ENCODE data around the gene SCPEP1. TPM values are rescaled to one million over a fixed set of nuclear protein-coding genes. Genes with fewer than 3 reads are reported as not detected.

The SCPEP1 gene
- total and polyA plus RNA-seq, 12 donors, result 194 to 487 (median 251) TPM

DNA sequence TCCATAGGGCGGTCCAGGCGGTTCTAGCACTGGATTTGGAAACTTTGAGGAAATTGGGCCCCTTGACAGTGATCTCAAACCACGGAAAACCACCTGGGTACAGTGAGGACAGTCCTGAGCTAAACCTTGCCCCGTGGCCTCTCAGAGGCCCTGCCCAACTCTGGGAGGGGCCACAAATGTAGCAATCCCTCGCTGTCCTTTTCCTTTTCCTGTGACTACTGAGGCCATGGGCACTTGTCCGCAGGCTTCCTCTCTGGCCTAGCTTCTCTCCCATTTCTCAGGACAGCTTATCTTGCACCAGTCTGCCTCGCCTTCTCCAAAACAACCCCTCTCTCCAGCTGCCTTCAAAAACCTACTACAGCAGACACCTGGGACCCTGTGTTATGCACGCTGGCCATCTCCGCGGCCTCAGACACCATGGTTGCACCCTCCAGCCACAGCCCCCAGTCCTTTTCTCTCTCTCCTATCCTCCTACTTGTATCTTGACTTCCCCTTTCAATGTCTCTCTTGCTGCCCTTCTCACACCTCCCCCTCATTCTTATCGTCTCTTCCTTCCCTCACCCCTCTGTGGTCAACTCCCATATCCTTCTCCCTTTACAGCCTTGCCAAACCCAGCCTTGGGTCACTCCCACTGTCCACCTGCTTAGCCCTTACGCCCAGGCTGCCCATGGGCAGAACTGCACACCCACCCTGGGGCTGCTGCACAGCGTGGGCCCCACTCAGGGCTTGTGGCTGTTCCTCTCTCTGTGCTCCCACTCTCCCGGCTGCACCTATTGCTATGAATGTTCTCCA is 7.6 kb downstream of the SCPEP1 start:
- WGBS, 4 donors, result 82 to 87% (median 84%) methylated on average over 14 of the region's 14 CpGs
- no peak for TF ChIP-seq POLR2A (IDR thresholded peaks at IDR 0.05)
- TF ChIP-seq, protein P1, sequence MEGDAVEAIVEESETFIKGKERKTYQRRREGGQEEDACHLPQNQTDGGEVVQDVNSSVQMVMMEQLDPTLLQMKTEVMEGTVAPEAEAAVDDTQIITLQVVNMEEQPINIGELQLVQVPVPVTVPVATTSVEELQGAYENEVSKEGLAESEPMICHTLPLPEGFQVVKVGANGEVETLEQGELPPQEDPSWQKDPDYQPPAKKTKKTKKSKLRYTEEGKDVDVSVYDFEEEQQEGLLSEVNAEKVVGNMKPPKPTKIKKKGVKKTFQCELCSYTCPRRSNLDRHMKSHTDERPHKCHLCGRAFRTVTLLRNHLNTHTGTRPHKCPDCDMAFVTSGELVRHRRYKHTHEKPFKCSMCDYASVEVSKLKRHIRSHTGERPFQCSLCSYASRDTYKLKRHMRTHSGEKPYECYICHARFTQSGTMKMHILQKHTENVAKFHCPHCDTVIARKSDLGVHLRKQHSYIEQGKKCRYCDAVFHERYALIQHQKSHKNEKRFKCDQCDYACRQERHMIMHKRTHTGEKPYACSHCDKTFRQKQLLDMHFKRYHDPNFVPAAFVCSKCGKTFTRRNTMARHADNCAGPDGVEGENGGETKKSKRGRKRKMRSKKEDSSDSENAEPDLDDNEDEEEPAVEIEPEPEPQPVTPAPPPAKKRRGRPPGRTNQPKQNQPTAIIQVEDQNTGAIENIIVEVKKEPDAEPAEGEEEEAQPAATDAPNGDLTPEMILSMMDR (IDR thresholded peaks at IDR 0.05), result no peak
- peak overlapping the region in 2 of 5 donors; percentile 33 to 56 for H3K27ac ChIP-seq
- DNase-seq, result peak in 1 of 7 donors; percentile 18
- intact Hi-C loops (cut with DNase I), result no loop called here
- H3K36me3 ChIP-seq (replicated peaks in 1 of 2), result peaks cover 0 to 62% of the 10 kb centered on the region in 2 donors
- H3K4me3 ChIP-seq, result no peak overlapping the region
- no peaks in the 10 kb centered on the region for H3K27me3 ChIP-seq
- no peaks in the 10 kb centered on the region for H3K9me3 ChIP-seq (replicated peaks in 1 of 3)
- H3K4me1 ChIP-seq (replicated peaks in 1 of 2), result peaks cover 10 to 22% of the 10 kb centered on the region in 2 donors

GRCh38 chr17:56987283-56987834 is 9.4 kb downstream of the SCPEP1 start:
- TF ChIP-seq POLR2A (IDR thresholded peaks at IDR 0.05), result no peak
- TF ChIP-seq, protein P1 (IDR thresholded peaks at IDR 0.05), result no peak
- H3K27ac ChIP-seq, result peak overlapping the region in 2 of 5 donors; percentile 26 to 33
- intact Hi-C loops (cut with DNase I), result no loop called here
- no peaks in the 10 kb centered on the region for H3K9me3 ChIP-seq (replicated peaks in 1 of 3)
- DNase-seq, result peak in 1 of 7 donors; percentile 16
- no peak overlapping the region for H3K4me3 ChIP-seq
- H3K4me1 ChIP-seq (replicated peaks in 1 of 2), result peaks cover 10 to 14% of the 10 kb centered on the region in 2 donors
- H3K27me3 ChIP-seq, result no peaks in the 10 kb centered on the region
- WGBS, 4 donors, result 59 to 69% (median 63%) methylated on average over 11 of the region's 11 CpGs
- H3K36me3 ChIP-seq (replicated peaks in 1 of 2), result peaks cover 0 to 72% of the 10 kb centered on the region in 2 donors

- Histone ChIP-seq H3K9me3 (replicated peaks in 1 of 3) (no peaks in the 10 kb centered on the region), H3K4me3 (no peak overlapping the region), H3K36me3 (replicated peaks in 1 of 2) (peaks cover 0 to 79% of the 10 kb centered on the region in 2 donors), H3K4me1 (replicated peaks in 1 of 2) (peaks cover 10 to 14% of the 10 kb centered on the region in 2 donors), H3K27ac (no peak overlapping the region), H3K27me3 (no peaks in the 10 kb centered on the region)
- intact Hi-C loops (cut with DNase I), result no loop called here
- DNase-seq, result no peak
- TF ChIP-seq POLR2A (IDR thresholded peaks at IDR 0.05), result no peak
- TF ChIP-seq, protein P1 (IDR thresholded peaks at IDR 0.05), result no peak
- WGBS, 4 donors, result 92 to 100% (median 99%) methylated on average over 4 of the region's 4 CpGs
Measured at GRCh38 chr17:56988901-56989572, 11.1 kb downstream of the SCPEP1 start.

GRCh38 chr17:56992364-56992763 is 14.4 kb downstream of the SCPEP1 start:
- no peak overlapping the region for H3K27ac ChIP-seq
- H3K4me1 ChIP-seq (replicated peaks in 1 of 2), result peaks cover 13 to 18% of the 10 kb centered on the region in 2 donors
- H3K36me3 ChIP-seq (replicated peaks in 1 of 2), result peaks cover 0 to 86% of the 10 kb centered on the region in 2 donors
- no peaks in the 10 kb centered on the region for H3K9me3 ChIP-seq (replicated peaks in 1 of 3)
- TF ChIP-seq, protein P1 (IDR thresholded peaks at IDR 0.05), result no peak
- TF ChIP-seq POLR2A (IDR thresholded peaks at IDR 0.05), result no peak
- no peak overlapping the region for H3K4me3 ChIP-seq
- WGBS, 4 donors, result 75 to 91% (median 81%) methylated on average over 1 of the region's 1 CpG
- DNase-seq, result no peak
- no peaks in the 10 kb centered on the region for H3K27me3 ChIP-seq
- intact Hi-C loops (cut with DNase I), result no loop called here
